Gastrocnemius medialis (tissue), 4 donors: ENCODE measurements around the gene CTDSP1.

Experiments used
- CTCF ChIP-seq, 5 experiments: fragments of 450-650 bp in 3 of 5; fragments of 200-600 bp in 2 of 5; sonication (generic) in 2 of 5; IDR thresholded peaks in 4 of 5; conservative IDR thresholded peaks in 1 of 5; 1 replicate in 4 of 5; 2 replicates in 1 of 5; pipeline ENCODE4 v1.5.1; 2016 to 2019; ENCODE audit warnings: antibody characterized with exemption in 5 of 5, mild to moderate bottlenecking in 3 of 5, moderate library complexity in 3 of 5
- POLR2A ChIP-seq, 2 donors: fragments of 450-650 bp; IDR thresholded peaks; one replicate each; pipeline ENCODE4 v1.6.1; 2017; ENCODE audit warnings: antibody characterized with exemption in 2 of 2, mild to moderate bottlenecking in 2 of 2, moderate library complexity in 2 of 2

GRCh38 chr2:218446547-218446946 lies 46.9 kb downstream of the CTDSP1 start:
- TF ChIP-seq CTCF (IDR thresholded peaks at IDR 0.05 in 4 of 5, conservative IDR thresholded peaks at IDR 0.05 in 1 of 5) (no peak), POLR2A (IDR thresholded peaks at IDR 0.05) (no peak)
